Neutrophil (primary cell): ENCODE data around the gene PHKA2.

ENCODE experiments used
- H3K27ac ChIP-seq: fragments of 200-600 bp; sonication (generic); 2 replicates; pipeline ENCODE4 v1.5.1; 2016; ENCODE audit warnings: mild to moderate bottlenecking, moderate library complexity
- H3K27me3 ChIP-seq: fragments of 200-600 bp; sonication (generic); 2 replicates; pipeline ENCODE4 v1.6.0; 2016; ENCODE audit warnings: mild to moderate bottlenecking
- H3K36me3 ChIP-seq: fragments of 200-600 bp; sonication (generic); 2 replicates; pipeline ENCODE4 v1.5.1; 2017
- H3K4me1 ChIP-seq, 2 experiments: fragments of 200-600 bp in 1 of 2; sonication (generic) in 1 of 2; 1 replicate in 1 of 2; 2 replicates in 1 of 2; pipeline versions ENCODE4 v1.5.1 to v1.6.1; 2013 to 2016; ENCODE audit warnings: low read depth in 1 of 2, low read length in 1 of 2, mild to moderate bottlenecking in 1 of 2, moderate library complexity in 1 of 2; ENCODE audit not compliant: control insufficient read depth in 1 of 2, insufficient read depth in 1 of 2
- H3K4me3 ChIP-seq, 2 experiments: fragments of 200-600 bp in 1 of 2; sonication (generic) in 1 of 2; 1 replicate in 1 of 2; 2 replicates in 1 of 2; pipeline ENCODE4 v1.5.1; 2013 to 2016; ENCODE audit warnings: low read depth in 1 of 2, low read length in 1 of 2, mild to moderate bottlenecking in 1 of 2, moderate library complexity in 1 of 2
- H3K9me3 ChIP-seq: fragments of 200-600 bp; sonication (generic); 2 replicates; pipeline ENCODE4 v1.5.1; 2016
- TF ChIP-seq, protein P1 (sequence below): fragments of 200-600 bp; sonication (generic); IDR thresholded peaks from 2 replicates; pipeline ENCODE4 v1.5.1; 2016; ENCODE audit warnings: antibody characterized with exemption

The PHKA2 gene

DNA sequence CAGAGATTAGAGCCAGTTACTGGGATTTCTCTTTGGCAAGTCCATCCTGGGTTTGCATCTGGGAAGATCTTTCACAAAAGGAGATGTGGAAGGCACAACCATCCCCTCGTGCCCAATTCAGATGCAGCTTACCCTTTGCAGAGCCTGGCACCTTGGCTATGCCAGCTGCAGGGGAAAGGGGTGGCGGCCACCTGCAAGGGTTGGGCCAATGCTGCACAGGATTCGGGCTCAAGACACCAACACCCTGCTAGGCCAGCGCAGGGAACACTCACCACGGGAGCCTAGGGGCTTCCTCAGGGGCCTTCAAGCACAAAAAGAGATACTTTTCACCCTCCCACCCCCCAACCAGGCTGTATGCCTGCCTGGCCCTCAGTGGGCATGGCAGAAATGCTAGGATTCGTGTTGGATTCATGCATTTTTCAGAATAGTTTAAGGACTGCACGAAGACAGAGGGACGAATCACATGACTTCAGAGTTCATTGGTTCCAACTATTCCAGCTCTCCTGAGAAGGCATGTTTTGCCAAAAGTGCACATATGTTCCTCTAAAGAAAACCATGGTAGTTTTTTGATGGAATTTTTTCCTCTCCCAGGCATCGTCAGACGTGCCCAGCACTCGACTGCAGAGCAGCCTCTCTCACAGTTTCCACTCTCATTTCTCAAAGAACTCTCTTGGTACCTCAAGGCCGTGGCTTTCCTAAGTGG is 94.4 kb downstream of the PHKA2 start:
- H3K4me3 ChIP-seq, result no peak overlapping the region
- TF ChIP-seq, protein P1, sequence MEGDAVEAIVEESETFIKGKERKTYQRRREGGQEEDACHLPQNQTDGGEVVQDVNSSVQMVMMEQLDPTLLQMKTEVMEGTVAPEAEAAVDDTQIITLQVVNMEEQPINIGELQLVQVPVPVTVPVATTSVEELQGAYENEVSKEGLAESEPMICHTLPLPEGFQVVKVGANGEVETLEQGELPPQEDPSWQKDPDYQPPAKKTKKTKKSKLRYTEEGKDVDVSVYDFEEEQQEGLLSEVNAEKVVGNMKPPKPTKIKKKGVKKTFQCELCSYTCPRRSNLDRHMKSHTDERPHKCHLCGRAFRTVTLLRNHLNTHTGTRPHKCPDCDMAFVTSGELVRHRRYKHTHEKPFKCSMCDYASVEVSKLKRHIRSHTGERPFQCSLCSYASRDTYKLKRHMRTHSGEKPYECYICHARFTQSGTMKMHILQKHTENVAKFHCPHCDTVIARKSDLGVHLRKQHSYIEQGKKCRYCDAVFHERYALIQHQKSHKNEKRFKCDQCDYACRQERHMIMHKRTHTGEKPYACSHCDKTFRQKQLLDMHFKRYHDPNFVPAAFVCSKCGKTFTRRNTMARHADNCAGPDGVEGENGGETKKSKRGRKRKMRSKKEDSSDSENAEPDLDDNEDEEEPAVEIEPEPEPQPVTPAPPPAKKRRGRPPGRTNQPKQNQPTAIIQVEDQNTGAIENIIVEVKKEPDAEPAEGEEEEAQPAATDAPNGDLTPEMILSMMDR, result no peak
- no peak overlapping the region for H3K27ac ChIP-seq

DNA sequence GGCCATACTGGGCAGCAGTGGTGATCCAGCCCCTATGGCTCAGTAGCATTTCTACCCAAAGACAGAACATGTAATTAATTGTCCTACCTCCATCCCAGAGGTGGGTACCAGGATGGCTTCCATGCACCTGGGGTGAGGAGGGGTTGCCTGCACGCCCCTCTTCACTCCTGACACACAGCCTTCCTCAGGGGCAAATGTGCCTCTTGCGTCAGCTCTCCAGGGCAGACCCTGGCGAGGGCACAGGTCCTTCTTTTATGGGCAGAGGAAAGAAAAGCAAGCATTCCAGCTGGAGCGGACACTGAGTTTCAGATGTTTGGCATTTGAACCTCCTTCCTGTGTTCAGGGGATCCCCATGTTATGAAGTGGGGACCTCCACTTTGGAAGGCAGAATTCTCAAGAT is 95.6 kb downstream of the PHKA2 start:
- H3K27ac ChIP-seq, result no peak overlapping the region
- H3K4me3 ChIP-seq, result no peak overlapping the region
- peaks cover 9 to 15% of the 10 kb centered on the region in 2 experiments for H3K4me1 ChIP-seq
- peaks cover 26% of the 10 kb centered on the region for H3K36me3 ChIP-seq
- H3K27me3 ChIP-seq, result peaks cover 3% of the 10 kb centered on the region
- no peaks in the 10 kb centered on the region for H3K9me3 ChIP-seq
- TF ChIP-seq, protein P1, result no peak

More for the DNA sequence above, 94.4 kb downstream of the PHKA2 start:
- Histone ChIP-seq H3K9me3 (no peaks in the 10 kb centered on the region), H3K4me1 (peaks cover 9 to 15% of the 10 kb centered on the region in 2 experiments), H3K36me3 (peaks cover 38% of the 10 kb centered on the region), H3K27me3 (peaks cover 3% of the 10 kb centered on the region)

DNA sequence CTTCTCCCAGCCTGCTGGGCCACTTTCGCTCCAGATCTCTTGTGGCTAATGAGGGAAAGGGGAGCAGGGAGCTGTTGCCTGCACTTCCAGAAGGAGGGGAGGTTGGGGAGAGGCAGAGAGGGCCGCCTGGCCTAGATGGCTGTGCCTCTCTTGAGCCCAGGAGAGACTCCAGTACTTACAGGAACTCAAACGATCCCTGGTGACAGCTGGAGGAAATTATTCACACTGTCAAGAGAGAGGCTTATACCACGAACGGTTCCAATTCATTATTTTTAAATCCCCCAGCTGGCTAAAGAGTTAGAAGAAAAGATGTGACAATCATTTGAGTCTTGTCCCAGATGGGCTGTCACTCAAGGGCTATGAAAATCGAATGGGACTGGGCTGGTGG is 96.1 kb downstream of the PHKA2 start:
- Histone ChIP-seq H3K36me3 (peaks cover 21% of the 10 kb centered on the region), H3K4me1 (peaks cover 9 to 15% of the 10 kb centered on the region in 2 experiments), H3K27me3 (peaks cover 3% of the 10 kb centered on the region), H3K27ac (no peak overlapping the region), H3K4me3 (no peak overlapping the region), H3K9me3 (no peaks in the 10 kb centered on the region)
- TF ChIP-seq, protein P1, result no peak

DNA sequence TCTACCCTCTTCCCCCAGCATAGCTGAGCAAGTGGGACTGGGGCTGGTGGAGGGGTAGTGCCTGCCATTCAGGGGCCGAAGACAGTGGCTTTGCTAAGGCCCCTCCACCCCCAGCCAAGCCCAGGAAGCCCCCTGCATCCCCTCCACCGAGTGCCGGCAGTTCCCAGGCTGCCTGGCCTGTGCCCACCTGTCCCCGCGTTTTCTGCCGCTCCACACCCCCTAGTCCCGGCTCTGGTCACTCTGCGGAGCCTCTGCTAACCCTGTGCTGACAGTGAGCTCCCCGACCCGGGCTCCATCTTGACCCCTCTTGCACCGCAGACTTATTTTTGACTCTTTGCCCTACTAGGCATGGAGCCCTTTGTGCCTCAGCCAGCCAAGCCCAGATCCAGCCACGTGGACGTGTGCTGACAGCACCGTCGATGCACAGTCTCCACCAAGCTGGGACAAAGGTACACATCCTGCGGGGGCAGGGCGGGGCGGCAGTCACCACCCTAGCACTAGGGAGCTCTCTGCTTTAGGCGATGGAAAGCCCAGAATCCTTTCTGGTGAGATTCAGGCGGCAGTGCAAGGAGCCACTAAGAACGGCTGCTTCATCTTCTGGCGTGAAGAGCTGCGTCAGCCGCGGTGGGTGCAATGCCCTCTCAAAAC is 96.6 kb downstream of the PHKA2 start:
- peaks cover 3% of the 10 kb centered on the region for H3K27me3 ChIP-seq
- H3K4me1 ChIP-seq, result peaks cover 9 to 15% of the 10 kb centered on the region in 2 experiments
- H3K9me3 ChIP-seq, result no peaks in the 10 kb centered on the region
- H3K36me3 ChIP-seq, result peaks cover 19% of the 10 kb centered on the region
- H3K27ac ChIP-seq, result peak overlapping the region; percentile 70
- TF ChIP-seq, protein P1, result no peak
- peak overlapping the region; percentile 60 to 66 for H3K4me3 ChIP-seq

DNA sequence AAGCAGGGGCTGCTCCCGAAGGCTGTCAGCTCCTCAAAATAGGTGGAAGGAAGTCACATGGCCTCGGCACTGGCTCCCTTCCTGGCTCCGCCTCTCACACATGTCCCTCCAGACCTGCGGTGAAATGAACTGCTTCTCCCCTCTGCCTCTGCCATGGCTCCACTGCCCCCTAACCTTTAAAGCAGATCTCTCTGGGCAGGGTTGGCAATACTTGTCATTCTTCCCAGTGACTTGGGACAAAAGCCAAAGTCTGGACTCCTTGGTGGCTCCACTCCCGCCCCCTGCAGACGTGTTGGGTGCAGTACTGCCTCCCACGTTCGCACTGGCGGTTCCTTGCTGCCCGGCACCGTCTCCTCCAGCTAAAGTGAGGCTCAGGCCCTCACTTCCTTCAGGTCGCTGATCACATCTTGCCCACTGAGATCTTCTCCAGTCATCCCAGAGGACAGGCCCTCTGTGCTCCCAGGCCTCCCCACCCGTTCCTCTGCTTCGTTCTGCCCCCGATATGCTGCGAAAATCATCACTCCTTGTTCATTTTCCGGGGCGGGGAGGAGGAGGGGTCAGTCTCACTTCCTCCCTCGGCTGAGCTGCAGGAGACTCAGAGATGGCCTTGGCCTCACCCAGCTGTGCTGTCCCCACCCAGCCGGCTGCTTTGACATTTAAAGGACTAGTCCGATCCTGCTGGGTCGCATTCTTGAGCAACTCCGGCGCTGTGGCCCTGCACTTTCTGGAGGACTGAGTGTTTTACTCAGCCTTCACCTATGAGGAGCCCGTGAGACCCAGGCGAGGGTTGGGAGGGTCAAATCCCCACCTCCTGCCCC is 97.4 kb downstream of the PHKA2 start:
- Histone ChIP-seq H3K9me3 (no peaks in the 10 kb centered on the region), H3K4me3 (peak overlapping the region; percentile 60 to 66), H3K27me3 (peaks cover 3% of the 10 kb centered on the region), H3K27ac (peak overlapping the region; percentile 70), H3K36me3 (peaks cover 12% of the 10 kb centered on the region), H3K4me1 (peaks cover 9 to 15% of the 10 kb centered on the region in 2 experiments)
- TF ChIP-seq, protein P1, result peak; percentile 40
